Frontal cortex (tissue), 4 donors: ENCODE results near the gene CCDC158. TPM values are rescaled to one million over a fixed set of nuclear protein-coding genes. Genes with fewer than 3 reads are reported as not detected.
A peak's percentile ranks its signal among the peaks of the same experiment; 100 is the strongest.
"Not testable (repeated sequence)": the region's sequence is repeated elsewhere in the genome, so short reads cannot be mapped to it uniquely, and the experiment has no call there.

Experiments
- DNase-seq, 2 donors: peaks; one replicate each; pipeline ENCODE4 v3.0.0; 2012; ENCODE audit warnings: low spot score in 2 of 2
- FAIRE-seq: peaks from 2 replicates; lab custom pipeline; 2012; peaks lifted over from hg19 to GRCh38; lab: Jason Lieb, UNC
- total RNA-seq: library from RNA; depleted of rRNA; stranded (reverse); fragments of >200 nt; gene quantifications from one replicate; pipeline ENCODE4 v1.2.3, GENCODE V29; 2014
- donor health status: control.
- donor health status: control.
- donor health status: control.

Gene CCDC158
- total RNA-seq, 1 donor from 2014 or later: 6.1 TPM

DNA sequence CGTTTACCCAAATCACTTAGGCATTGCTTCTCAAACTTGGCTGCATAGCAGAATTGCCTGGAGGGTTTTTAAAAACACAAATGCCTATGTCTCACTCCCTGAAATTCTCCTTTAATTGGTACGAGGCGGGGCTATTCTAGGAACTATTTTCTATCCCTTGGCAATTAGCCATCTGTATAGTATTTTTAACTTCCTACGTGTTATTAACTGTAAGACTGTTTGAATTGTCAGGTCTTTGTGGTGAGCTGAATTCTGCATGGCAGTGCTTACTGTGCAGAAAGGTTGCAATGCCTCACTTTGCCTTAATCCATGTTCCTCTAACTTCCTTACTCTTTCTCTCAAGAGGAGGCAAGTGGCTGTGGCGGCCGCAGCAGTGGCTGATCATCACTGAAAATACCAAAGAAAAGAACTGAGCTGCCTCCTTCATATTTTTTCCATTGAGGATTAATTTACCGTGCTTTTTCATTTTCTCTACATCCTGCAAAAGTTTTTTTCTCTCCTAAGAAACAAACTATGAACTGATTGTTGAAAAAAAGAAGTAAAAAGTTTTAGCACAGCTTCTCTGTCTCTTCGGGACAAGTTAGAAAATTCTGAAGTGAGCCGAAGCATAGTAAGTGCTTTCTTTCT is 14.1 kb upstream of the CCDC158 start, which contains the start of gene SHROOM3:
SHROOM3 (plus strand) TSS at position 329 of the 627 bp plus-strand sequence. CDS start 824 bp downstream, outside the sequence.
- FAIRE-seq (no peak), DNase-seq (no peak)

DNA sequence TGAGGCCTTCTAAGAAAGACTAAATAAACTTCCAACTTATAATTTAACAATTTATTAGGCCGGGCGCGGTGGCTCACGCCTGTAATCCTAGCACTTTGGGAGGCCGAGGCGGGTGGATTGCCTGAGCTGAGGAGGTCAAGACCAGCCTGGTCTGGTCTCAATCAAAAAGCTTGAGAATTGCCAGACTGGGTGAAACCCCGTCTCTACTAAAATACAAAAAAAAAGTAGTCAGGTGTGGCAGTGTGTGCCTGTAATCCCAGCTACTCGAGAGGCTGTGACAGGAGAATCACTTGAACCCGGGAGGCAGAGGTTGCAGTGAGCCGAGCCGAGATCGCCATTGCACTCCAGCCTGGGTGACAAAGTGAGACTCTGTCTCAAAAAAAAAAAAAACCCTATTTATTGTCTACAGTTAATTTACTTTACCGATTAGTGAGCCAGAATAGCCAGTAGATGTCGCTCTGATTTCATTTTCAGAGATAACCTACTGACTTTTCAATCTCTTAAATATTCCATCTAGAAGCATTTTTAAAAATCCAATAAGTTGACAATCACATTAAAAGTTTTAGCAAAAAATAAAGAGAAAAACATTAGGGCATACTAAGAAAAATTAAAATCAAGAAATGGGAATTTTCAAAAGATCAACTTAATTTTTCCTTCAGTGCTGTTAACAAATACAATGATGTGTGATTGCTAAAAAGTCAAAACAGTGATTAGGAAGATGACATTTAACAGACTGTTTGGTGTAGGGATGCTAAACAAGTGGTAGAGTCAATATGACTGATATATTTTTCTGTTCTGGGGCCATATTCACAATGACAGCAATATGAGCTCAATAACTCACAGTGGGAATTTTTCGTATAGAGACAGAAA is 9.8 kb upstream of the CCDC158 start:
- DNase-seq: no peak
- FAIRE-seq: peak; percentile 86

DNA sequence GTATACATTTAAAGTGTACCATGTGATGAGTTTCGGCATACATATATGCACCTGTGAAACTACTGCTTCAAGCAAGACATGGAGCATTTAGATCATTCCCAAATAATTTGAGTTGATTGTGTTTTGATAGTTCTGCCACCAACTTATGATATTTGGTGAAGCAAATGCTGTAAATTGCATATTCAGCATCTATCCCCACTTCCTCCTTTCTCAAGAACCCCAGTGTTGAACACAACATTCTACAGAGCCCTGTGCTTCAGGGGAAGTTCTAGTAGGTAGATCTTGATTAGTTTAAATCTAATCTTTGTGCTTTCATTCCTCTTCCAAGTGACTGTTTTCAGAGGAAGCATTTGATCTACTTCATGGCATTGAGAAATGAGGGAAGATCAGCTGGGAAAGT is 8.7 kb upstream of the CCDC158 start:
- DNase-seq (no peak), FAIRE-seq (no peak)

DNA sequence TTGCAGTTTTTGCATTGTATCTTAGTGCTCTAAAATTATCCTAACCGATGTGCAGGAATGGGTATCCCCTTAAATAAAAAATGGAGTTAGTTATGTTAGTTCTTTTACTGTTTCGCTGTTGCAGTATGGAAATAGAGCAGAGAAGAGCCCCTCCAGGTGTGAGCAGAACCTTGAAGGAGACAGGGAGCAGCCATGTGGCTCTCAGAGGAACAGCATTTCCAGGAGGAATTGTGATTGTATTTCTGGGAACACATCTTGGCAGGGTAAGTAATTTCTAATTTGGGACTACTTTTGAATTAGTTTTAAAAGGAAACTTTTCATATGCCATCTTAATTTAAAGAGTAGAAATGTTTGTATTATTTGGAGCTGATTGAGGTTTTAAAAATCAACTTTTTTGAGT is 5.3 kb upstream of the CCDC158 start:
- DNase-seq (no peak), FAIRE-seq (no peak)

DNA sequence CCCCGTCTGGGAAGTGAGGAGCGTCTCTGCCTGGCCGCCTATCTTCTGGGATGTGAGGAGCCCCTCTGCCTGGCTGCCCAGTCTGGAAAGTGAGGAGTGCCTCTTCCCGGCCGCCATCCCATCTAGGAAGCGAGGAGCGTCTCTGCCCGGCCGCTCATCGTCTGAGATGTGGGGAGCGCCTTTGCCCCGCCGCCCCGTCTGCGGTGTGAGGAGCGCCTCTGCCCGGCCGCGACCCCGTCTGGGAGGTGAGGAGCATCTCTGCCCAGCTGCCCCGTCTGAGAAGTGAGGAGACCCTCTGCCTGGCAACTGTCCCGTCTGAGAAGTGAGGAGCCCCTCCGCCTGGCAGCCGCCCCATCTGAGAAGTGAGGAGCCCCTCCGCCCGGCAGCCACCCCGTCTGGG is 2.2 kb upstream of the CCDC158 start:
- DNase-seq, FAIRE-seq: not testable (repeated sequence)

DNA sequence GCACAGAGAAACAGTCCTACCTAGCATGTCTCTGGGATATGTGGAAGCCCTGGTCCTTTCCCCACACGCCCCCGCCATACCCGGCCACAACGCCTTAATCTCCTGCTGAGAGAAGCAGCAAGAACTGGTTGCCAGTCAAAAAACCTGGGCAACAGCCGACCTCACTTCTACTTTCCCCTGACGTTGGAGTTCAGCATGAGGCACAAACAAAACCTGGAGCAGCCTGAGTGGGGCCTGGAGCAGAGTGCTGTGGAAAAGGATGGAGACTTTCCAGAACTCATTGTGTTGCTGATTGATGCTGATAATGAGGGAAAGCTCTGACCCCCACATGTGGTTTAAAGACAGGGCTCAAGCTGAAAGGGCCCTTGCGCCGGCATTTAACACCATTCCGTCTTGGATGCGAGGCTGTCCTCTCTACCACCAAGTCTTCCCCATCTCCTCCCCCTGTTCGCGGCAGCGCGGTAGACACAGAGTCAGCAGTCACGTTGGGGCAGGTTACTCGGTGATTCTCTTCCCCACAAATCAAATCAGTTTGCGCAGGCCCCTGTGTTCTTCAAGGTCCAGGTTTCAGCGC is 666 bp downstream of the CCDC158 start:
- DNase-seq (no peak), FAIRE-seq (no peak)

DNA sequence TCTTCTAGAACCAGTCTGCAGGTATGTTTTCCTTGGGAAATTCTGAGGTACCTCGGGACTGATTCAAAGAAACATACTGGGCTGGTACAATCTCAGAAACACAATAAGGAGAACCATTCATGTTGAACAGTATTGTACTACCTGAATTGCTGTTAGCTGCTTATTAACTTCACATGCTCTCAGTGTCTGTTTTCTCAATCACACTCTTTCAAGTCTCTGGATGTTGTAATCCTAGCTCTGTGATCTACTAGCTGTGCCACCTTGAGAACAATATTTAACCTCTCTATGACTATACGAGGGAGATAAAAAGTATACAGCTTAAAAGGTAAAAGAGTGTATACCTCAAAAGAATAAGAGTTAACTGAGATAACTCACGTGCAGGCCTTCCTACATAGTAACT is 10.3 kb downstream of the CCDC158 start:
- FAIRE-seq: no peak

DNA sequence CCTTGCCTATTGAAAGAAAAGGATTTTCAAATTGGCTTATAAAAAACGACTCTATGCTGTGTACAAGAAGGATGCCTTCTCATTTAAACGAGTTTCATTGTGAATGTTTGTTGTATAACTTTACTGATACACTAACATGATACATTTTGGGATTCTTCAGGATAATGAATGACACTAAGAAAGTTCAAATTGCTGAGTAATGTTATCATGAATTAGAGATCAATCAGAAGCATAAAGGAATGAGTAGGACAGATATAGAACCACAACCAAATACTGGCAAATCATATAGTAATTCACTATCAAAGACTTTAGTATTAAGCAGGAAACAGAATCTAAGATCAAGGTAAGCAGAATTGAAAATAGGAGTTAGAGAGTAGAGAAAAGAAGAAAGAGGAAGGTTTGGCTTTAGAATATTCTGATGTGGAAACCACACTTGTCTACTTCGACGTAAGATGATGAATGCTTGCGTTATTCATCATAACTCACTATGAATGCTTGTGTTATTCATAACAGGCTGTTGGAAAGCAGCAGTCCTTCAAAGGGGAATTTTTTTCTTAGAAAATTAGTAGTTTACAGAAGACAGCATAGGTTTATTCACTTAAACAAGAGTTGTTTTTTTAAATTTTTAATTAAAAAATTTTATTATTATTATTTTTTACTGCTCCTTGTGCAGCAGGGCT is 13.4 kb downstream of the CCDC158 start:
- FAIRE-seq: no peak
- DNase-seq: no peak

More for the DNA sequence above, 10.3 kb downstream of the CCDC158 start:
- DNase-seq: no peak

DNA sequence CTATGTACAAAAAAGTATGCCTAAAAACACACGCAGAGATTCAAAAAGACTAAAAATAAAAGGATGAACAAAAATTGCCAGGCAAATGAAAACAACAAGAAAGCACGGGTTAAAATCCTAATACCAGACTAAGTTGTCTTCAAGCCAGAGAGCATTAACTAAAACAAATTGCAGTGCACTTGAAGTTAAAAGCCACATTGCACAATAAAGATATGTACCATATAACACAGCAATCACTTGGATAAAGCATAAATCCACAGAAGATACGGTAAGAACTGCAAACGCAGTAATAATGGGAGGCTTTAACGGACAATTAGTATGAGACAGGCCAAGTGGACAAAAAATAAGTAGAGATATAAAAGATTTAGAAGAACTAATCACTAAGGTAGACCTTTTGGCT is 14.9 kb downstream of the CCDC158 start:
- FAIRE-seq: no peak

DNA sequence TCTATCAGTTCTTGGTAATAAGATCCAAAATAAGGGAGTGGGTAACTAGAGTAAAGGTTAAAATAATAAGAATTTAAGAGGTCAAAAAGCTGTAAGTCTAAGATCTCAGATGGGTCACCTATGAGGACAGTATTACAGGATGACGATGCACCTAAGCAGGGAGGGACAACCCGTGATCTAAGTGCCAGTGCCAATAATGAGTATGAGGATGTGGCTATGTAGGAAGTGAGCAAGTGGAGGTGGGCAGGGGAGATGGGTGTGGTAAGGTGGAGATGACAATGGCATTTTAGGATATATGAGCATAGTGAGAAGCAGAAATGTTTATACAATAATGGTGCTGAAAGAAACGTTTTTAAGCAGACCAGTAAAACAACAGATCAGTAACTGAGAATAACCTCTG is 19.3 kb downstream of the CCDC158 start:
- DNase-seq (no peak), FAIRE-seq (no peak)

More for the DNA sequence above, 14.9 kb downstream of the CCDC158 start:
- DNase-seq: no peak

DNA sequence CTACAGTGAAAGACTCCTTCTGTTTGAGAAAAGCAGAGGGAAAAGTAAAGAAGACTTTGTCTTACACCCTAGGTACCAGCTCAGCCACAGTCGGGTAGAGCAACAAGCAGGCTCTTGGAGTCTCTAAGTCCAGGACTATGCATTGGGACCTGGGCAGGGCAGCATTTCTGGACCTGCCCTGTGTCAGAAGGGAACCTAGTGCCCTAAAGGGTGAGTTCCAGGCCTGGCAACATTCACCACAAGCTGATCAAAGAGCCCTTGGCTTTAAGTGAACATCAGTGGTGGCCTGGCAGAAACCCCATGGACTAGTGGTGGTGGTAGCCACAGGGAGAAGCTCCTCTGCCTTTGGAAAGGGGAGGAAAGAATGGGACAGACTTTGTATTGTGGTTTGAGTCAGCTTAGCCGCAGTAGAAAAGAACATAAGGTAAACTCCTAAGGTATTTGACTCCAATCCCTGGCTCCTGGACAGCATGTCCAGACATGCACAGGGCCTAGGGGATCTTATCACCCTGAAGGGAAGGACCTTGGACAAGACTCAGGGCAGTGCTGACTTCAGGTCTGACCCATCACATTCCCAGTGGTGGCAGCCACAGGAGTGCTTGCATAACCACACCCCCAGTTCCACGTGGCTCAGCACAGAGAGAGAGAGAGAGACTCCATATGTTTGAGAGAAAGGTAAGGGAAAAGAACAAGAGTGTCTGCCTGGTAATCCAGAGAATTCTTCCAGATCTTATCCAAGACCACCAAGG is 32.6 kb downstream of the CCDC158 start:
- DNase-seq: no peak
- FAIRE-seq: no peak

DNA sequence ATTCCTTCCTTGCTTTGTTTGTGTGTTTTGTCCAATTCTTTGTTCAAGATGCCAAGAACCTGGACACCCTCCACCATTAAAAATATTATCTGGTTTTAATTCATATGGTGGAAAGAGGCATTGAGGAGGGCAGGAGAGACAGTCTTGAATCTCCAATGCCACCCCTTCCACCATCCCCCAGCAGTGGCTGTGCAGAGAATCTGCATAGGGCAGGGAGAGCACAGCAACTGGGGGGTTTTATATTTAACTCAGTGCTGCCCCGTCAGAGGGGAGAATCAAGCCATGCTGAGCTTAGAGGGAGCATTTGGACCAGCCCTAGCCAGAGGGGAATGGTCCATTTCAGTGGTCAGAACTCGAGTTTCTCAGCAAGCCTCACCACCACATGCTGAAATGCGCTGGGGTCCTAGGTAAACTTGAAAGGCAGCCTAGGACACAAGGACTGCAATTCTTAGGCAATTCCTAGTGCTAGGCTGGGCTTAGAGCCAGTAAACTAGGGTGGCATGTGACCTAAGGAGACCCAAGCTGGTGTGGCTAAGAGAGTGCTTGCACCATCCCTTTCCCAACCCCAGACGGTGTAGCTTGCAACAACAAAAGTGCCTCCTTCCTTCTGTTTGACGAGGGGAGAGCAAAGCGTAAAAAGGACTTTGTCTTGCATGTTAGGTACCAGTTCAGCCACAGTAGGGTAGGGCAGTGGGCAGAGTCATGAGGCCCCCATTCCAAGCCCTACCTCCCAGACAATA is 34.2 kb downstream of the CCDC158 start:
- FAIRE-seq (no peak), DNase-seq (no peak)

DNA sequence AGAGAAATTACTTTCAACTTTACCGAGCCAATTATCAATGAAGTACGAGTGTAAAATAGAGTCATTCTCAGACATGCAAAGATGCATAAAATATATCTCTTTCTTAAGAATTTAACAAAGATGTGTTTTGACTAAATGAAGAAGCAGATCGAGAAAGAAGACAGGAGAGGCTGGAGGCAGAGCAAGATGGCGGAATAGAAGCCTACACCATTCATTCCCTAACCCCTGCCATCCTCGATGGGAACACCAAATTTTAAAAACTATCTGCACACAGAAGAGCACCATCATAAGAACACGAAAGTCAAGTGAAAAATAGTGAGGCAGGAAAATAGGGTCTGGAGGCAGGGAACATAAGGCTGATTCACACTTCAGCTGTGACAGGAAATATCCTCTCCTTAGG is 35.0 kb downstream of the CCDC158 start:
- FAIRE-seq: no peak

DNA sequence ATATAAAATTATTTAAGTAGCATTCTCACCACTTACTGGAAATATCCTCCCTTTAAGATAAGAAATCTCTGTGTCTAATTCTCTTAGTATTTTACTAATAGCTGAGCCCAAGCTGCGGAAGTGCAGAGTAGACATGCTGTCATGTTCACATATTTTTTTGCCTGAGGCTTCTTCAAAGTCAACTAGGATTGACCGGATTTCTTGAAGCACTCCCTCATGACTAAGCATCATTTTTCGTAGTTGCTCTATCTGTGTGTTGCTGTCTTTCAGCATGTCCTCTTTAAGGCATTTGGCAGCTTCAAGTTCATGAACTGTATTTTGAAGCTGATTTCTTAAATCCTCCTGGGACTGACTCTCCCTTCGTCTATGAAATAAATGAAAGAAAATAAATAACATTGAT is 36.9 kb downstream of the CCDC158 start:
- DNase-seq: no peak
- no peak for FAIRE-seq

More for the DNA sequence above, 35.0 kb downstream of the CCDC158 start:
- no peak for DNase-seq

DNA sequence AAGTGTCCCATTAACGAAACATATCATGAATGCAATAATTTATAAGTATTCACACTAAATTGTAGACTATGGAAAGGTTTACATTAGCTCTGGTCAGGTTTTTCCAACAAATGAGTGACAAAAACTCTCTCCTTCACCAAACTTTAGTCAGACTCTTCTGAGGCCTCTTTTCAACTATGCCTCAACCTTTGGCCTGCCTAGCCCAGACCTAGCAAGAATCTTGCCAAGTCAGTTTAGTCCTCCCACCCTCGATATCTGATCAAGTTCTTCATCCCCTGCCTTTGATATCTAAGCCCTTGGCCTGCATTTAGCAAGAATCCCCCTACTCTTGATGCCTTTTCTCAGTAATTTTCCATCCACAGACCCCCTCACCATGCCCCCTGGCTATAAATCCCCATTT is 37.9 kb downstream of the CCDC158 start:
- FAIRE-seq (no peak), DNase-seq (no peak)

DNA sequence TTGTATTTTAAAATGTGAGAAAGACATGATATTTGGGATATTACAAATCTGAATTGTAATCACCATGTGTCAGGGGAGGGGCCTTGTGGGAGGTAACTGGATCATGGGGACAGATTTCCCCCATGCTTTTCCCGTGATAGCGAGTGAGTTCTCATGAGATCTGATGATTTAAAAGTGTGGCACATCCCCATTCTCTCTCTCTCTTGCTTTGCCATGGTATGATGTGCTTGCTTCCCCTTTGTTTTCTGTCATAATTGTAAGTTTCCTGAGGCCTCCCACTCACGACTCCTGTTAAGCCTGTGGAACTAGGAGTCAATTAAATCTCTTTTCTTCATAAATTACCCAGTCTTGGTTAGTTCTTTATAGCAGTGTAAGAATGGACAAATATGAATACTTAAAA is 39.0 kb downstream of the CCDC158 start:
- FAIRE-seq: no peak
- DNase-seq: no peak

DNA sequence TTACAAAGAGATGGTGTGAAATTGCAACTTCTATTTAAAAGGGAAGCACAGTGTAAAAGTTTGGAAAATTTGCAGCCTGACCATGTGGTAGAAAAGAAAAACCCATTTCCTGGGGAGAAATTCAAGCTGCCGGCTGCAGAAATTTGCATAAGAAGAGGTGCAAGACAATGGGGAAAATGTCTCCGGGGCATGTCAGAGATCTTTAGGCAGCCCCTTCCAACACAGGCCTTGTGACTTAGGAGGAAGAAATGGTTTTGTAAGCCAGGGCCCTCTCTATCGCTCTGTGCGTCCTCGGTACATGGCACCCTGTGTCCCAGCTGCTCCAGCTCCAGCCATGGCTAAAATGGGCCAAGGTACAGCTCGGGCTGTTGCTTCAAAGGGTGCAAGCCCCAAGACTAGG is 40.4 kb downstream of the CCDC158 start:
- DNase-seq (no peak), FAIRE-seq (no peak)

DNA sequence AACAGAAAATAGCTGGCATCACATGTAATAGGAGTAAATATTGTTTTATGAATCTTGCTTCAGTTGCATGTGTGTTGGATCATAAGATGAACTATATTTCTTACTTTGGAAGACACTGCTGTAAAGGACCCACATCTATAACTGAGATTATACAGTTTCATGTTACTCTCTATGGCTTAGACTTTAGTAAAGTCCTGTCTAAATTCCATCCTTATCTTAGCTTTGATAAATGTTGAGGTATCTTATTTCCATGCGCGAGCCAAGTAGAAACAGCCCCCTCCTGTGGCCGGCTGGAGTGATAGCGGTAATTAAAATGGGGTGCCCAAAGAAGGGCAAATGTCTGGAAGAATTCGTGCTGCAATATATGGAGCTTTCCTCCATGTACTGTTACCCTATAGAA is 43.0 kb downstream of the CCDC158 start:
- DNase-seq (no peak), FAIRE-seq (no peak)

DNA sequence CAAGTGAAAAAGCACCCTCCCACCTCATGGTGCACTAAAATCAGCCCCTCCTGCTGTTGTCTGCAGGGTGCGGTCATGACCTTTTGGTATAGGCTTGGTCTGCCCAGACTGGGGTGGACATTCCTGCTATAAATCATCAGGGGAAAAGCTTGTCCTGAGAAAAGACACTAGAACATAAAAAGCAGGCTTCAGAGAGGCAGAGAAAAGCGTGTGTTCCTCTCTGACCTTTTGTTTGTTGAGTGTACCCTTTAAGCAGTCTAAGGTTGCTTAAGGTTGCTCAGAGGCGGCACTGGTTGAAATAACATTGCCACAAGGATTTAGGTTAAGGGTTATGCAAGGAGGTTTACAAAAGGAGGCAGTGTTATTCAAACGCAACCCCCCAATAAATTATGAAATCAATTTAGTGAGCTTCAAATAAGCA is 43.5 kb downstream of the CCDC158 start:
- no peak for DNase-seq
- no peak for FAIRE-seq
